NCI-H2227 treated with DMSO at 0.1 percent for 48 hours (cell line): ENCODE results near the gene C1orf50.
A peak's percentile ranks its signal among the peaks of the same experiment; 100 is the strongest.
"Not testable (repeated sequence)": the region's sequence is repeated elsewhere in the genome, so short reads cannot be mapped to it uniquely, and the experiment has no call there.

Experiments
- DNase-seq: peaks from one replicate; lab custom pipeline; 2025; lab: John Stamatoyannopoulos, UW

C1orf50 gene

DNA sequence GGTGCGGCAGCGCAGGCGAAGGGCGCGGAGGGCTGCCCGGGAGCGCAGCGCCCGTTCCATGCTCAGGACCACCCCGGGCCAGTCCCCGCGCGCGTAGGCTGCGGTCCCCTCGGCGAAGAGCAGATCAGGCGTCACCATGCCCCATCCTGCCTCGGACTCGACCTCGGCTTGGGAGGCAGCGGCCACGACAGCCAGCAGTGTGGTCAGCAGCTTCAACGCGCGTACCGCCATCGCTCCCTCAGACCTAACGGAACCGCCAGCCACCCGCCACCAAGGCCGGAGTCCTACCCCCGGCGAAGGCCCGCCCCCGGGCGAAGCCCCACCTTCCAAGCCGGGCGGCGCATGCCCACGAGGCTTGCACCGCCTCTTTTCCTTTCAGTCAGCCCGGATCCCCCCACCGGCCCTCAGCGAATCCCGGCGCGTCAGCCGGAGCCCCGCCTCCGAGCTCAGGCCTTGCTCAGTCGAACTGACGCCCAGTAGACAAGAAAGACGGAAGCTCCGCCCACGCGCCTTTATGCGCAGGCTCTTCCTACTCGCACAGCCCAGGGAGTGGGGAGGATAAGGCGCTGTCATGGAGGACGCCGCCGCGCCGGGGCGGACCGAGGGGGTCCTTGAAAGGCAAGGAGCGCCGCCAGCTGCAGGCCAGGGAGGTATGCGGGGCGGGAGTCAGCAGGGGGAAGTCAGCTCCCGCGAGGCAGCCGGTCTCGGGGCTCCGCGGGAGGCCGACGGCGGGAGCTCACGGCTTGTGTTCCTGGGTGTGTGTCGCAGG lies at the start of gene C1orf50, which contains the start of gene P3H1:
C1orf50 (plus strand) TSS at position 509 of the 769 bp plus-strand sequence; CDS start at position 572, 63 bp downstream.
P3H1 (minus strand) TSS at position 288 of the 769 bp plus-strand sequence; CDS start at position 231, 57 bp downstream.
- DNase-seq: peak; percentile 99

DNA sequence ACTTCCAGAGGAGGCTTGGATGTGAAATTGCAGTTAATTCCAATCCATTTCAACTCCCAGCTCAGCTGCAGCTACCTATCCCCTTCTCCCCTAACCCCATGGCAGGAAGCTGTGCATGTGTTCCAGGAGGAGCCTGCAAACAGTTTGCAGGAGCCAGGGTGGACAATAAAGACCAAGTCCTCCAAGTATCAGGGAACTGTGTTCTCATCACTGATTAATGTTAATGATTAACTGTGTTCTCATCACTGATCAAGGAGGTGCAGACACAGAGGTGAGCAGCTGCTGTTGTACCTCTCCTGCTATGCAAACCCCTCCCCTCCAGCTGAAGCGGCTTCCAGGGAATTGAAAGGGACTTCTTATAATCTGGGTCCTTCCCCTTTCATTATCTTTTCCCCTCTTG lies 46.2 kb upstream of the C1orf50 start:
- DNase-seq: no peak

DNA sequence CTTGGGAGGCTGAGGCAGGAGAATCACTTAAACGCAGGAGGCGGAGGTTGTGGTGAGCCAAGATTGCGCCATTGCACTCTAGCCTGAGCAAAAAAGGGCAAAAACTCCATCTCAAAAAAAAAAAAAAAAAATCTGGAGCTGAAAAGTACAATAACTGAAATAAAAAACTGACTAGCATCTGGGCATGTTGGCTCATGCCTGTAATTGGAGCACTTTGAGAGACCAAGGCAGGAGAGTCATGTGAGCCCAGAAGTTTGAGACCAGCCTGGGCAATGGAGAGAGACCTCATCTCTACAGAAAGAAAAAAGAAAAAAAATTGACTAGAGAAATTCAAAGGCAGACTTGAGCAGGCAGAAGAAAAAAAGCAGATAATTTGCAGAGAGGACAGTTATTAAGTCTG lies 45.1 kb upstream of the C1orf50 start:
- no peak for DNase-seq

DNA sequence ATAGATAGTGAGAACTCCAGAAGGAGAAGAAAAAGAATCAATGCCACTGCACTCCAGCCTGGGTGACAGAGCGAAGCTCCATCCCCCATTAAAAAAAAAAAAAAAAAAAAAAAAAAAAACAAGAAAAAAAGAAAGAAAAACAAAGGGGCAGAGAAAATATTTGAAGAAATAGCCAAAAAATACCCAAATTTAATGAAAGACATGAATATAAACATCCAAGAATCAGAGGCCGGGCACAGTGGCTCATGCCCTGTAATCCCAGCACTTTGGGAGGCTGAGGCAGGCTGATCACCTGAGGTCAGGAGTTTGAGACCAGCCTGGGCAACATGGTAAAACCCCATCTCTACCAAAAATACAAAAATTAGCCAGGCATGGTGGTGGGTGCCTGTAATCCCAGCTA lies 44.6 kb upstream of the C1orf50 start:
- not testable (repeated sequence) for DNase-seq

DNA sequence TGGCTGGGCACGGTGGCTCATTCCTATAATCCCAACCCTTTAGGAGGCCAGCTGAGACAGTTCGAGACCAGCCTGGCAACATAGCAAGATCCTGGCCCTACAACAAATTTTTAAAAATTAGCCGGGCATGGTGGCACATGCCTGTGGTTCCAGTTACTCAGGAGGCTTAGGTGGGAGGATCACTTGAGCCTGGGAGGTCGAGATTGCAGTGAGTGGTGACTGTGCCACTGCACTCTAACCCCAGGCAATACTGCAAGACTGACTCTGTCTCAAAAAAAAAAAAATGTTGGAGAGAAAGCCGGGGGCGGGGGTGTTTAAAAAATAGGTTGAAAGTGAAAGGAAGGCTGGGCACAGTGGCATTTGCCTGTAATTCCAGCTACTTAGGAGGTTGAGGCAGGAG lies 43.5 kb upstream of the C1orf50 start:
- DNase-seq: no peak

DNA sequence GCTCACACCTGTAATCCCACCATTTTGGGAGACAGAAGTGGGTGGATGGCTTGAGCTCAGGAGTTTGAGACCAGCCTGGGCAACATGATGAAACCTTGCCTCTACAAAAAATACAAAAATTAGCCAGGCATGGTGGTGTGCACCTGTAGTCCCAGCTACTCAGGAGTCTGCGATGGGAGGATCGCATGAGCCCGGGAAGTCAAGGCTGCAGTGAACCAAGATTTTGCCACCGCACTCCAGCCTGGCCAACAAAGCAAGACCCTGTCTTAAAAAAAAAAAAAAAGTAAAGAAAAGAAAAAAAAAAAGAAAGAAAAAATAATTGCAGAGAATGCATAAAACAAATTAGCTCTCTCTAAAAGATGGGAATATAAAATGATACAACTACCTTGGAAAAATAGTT lies 41.2 kb upstream of the C1orf50 start:
- not testable (repeated sequence) for DNase-seq

DNA sequence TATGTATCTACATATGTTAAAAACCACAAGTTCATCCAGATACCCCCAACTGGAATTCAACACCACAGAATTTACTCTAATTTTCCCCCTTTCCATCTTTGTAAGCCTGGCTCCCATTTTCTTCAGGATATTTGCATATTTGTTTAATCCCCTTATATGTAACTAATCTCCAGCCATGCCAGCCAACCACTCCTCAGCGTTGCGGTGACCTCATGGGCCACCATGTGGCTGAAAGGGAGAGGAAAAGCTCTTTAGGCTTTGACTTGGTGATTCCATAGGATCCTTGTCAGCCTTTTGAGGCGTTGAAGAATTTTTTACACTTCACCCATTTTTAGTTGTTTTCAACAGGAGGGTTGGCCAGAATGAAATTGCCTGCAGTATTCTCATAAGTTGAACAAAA lies 37.0 kb upstream of the C1orf50 start:
- no peak for DNase-seq

DNA sequence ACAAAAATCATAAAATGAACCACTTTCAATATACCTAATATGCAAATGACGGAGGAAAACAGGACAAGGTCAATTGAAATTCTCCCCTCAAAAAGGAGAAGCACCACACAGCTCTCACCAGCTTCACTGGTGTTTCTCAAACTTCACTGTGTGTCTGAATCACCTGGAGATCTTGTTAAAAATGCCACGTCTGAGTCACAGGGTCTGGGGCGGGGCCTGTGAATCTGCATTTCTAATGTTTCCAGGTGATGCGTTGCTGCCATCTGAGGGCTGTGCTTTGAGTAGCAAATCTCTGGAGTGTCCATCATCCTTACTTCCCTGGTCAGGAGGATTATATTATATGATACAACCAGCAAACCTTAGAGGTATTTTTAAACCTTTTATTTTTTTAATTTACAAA lies 36.1 kb upstream of the C1orf50 start:
- no peak for DNase-seq

DNA sequence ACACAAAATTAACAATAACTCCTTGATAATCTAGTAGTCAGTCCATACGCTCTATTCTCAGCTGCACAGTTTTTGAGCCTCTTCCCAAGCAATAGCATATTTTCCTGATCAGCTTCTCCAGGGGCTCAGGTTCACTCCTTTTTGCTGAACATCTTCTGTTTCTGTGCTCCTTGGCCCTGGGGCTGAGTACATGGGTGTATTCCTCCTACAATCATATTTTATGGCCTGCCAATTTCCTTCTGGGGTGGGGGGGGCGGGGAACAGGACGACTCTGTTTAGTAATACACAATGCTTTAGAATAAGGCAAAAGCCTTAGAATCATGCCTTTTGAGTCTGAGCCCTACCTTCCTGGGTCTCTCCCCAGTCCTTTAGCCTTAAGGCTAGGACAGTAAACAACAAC lies 35.5 kb upstream of the C1orf50 start:
- no peak for DNase-seq

DNA sequence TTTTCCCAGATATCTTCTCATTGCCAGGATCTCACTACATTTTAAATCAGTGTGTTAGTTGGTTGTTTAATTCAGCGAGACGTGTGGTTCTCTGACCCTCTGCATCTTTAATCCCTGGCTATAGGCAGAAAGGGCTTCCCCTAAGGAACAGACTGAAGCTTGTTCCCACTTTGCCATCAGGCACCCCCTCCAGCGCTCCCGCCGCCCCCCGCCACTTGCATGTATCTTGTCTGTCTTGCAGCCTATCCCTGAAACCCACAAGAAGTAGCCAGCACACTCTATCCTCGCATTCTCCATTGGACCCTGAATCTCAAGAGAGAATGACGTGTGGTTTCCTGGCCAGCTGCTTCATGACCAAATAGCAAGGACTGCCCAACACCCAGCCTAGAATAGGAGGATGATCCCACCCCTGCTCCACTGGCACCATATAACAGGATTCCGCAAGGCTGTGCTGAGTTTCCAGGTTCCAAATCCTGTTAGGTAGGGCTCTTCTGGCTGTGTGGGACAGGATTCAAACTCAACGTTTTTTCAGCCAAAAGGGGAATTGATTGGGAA lies 34.8 kb upstream of the C1orf50 start:
- DNase-seq: no peak

DNA sequence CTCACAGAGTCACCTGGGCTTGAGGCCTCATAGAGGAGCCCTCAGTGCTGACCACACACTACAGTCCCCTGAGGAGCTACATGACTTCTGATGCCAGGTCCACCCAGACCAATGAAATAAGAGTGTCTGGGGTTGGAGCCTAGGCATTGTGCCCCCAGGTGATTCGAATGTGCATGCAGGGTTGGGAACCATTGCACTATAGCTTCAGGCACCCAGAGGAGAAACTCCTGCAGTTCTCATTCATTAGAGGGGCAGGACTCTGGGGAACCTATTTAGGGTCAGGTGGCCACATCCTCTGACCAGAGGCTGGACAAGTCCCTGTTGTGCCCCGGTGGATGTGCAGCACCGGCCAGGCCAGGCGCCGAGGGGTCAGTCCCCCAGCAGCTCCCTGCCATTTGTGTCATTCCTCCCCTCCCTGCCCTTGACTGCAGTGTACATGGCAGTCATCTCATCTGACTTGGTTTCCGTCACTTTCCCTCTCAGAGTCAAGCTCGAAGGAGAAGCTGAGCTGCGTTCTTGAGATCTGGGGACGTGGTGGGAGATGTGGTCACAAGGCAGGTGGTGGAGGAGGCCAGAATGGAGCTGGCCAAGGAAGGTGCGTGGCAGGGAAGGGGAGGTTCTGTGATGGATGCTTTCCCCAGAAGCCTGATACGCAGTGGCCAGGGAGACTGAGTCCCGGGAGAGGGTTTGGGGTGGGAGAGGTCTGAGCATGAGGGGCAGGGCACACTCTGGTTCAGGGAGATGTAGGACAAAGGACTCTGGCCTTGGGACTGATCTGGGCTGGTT lies 33.4 kb upstream of the C1orf50 start:
- DNase-seq: no peak

DNA sequence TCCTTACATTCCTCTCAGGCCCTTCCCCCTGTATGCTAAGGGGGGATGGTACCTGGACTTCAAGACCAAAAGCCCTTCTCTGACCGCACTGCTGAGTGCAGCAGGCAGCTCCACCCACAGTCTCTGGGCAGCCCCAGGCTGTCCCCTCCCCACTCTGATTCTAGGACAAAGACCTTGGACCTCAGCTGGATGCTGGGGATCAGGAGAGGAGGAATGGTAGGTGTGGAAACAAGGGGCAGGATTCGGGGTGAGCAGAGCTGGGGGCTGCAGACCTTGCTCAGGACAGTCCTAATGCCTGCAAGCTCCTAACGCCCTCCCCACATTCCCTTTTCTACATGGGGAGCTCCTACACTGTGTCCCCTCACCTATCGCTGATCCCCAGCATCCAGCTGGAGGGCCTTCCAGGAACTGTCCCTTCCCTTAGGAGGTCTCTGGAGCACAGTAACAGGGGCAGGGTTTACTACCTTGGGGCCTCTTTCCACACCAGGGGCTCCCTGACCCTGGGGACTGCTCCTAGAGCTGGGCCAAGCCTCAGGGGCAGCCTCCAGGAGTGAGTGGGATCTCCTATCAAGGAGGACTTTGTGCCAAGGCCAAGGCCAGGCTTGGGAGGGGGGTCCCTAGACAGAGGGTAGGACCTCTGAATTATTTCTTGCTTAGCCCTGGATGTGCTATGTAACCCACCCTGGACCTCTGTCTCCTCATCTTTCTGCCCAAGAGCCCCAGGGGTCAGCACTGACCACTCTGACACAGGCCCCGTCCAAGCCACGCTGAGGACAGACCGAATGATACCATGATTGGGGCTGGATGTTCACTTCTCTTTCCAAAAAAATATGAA lies 32.6 kb upstream of the C1orf50 start:
- no peak for DNase-seq

DNA sequence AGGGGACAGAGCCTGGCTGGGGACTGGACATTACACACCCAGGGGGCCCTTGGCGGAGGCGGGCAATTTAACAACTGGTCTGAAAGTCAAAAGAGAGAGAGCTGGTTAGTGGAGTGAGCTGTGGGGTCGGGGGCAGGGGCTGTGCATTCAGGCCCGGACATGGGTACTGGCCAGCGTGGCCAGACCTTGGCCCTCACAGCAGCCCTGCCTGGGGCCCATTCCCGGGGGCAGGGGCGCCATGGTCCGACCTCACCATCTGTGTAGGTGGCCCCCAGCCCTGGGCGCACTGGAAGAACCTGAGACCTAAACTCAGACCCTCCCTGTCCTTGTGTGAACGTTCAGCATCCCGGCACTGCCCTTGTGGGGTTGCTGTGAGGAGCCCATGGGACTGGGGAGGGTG lies 32.0 kb upstream of the C1orf50 start:
- DNase-seq: no peak

DNA sequence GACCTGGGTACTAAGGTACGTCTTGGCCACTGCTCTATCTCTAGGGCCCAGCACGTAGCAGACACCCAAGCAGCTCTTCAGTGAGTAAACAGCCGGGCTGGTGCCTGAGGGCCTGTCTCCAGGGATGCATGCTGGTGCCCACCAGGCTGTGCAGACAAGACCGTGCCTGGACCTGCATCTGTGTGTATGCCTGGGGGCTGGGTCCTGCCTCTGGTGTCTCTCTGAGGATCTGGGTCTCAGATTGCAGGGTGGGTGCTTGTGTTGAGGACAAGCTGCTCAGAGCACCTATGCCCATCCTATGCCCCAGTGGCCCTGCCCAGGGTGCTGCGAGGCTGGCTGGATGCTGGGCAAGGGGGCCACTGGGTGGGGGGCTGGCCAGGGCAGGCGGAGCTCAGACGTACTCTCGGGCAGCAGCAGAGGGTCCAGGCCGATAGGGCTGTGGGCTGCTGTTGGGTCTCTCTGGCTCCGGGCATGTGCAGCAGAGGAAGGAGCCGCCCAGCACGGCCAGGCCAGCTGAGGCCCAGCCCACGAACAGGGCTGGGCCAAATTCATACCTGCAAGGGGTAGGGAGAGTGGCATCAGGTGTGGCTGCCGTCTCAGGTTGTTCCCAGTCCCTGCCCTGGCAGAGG lies 31.5 kb upstream of the C1orf50 start:
- no peak for DNase-seq

DNA sequence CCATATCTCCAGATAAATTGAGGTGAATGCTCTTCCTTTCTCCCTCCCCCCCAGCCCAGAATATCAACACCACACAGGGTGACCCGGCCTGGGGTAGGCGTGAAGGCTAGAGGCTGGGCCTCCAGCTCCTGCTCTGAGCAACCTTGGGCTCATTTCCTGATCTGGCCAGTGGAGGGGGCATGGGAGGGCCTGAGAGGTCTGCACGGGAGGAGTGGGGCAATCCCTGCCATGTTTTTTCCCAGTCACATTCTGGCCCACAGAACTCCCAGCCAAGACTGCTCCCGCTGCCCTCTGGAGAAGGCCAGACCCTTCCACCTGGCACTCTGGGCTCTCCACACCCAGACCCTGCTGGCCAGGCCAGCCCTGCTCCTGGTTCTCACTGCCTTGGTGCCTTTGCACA lies 30.9 kb upstream of the C1orf50 start:
- no peak for DNase-seq

DNA sequence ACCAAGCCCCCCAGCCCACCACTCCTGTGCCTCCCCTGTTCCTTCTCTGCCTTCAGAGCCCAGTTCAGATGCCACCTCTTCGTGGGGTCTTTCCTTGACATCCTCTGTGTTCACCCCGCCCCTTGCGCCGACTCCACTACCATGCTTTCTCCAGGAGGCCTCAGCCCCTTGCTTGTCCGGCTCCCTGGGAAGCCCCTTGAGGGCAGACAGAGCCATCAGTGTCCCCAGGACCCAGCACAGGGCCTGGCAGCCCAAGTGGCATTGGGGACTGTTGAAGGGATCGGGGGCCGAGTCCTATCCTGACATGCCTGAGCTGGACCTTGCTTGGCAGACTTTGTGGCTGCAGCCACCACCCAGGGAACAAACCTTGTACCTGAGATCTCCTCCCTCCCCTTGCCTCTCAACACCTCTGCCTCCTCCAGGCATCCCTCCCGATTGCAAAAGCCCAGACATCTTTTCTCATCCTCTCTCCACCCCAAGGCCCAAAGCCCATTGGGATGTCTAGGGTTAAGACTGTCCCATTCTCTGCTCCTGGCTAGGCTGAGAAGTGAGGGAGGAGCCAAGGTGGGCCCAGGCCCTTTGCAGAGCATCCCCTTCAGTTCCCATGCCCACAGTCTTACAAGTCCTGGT lies 30.4 kb upstream of the C1orf50 start:
- no peak for DNase-seq

DNA sequence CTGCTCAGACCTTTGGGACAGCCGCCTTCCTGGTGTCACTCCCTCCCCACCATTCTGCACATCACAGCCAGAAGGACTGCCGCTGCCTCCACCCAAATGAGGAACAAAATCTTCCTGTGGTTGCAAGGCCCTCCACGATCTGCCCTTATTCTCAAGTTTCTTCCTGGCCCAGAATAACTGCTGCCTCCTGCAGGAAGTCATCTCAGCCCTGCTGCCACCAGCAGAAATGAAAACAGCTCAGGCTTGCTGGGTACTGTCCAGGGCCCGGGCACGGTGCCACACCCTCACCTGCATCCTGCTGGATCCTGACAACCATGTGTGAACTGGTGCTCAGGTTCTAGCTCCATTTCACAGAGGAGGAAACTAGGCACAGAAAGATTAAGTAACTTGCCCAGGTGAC lies 29.8 kb upstream of the C1orf50 start:
- no peak for DNase-seq

DNA sequence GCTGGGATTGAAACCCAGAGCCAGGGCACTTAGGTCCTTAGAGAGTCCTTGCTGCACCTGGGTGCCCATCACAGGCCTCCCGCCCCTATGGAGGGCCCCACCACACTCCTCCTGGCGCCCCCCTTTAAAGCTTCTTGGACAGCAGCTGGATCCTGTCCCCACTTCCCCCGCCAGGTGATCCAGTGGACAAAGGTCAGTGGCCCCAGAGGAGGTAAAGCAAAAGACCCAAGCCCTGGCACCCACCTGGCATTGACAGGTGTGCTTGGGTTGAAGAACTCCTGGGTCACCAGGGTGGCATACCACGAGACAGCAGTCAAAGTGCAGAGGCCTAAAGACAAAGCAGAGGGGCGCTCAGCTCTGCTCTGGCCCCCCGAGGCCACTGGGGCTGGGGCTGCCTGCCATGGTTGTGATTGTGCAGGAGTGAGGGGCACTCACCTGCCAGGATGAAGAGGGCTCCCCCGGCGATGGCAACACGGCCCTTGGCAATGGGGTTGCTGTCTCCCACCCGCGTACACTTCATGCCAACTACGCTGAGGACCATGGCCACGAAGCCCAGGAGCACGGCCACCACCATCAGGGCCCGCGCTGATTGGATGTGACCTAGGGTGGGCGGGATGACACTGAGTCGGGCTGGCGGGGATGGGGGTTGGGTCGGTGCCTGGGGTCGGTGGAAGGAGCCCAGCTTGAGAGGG lies 28.9 kb upstream of the C1orf50 start:
- DNase-seq: no peak

DNA sequence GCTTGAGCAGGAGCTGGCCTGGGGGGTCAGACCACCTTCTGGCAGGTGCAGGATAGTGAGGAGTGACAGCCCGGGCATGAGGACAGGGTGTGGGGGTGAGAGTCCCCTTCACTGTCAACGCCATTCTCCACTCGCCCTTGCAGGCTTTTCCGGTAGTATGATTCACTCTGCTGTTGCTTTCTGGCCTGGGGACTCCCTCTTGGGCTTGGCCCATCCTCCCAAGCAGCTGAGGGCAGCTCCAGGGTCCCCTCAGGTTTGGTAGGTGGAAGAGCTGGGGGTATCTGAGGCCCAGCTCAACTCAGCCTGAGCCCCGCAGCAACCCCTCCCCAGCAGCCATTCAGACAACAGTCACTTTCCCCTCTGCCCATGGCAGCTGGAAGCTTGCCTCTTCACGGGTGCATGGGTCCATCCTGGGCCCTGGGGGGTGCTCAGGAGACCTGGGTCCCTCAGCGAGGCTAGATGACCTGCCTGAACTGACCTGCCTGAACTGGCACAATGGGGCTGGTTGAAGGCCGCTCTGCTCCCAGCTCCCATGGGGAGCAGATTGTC lies 28.3 kb upstream of the C1orf50 start:
- DNase-seq: no peak
